GM18526 (cell line): ENCODE results near the gene BRI3.

ENCODE experiments used
- POLR2A ChIP-seq: IDR thresholded peaks from 3 replicates; pipeline ENCODE4 v1.6.1; 2011; ENCODE audit not compliant: insufficient read length; ENCODE audit errors: extremely low read depth

BRI3 gene

DNA sequence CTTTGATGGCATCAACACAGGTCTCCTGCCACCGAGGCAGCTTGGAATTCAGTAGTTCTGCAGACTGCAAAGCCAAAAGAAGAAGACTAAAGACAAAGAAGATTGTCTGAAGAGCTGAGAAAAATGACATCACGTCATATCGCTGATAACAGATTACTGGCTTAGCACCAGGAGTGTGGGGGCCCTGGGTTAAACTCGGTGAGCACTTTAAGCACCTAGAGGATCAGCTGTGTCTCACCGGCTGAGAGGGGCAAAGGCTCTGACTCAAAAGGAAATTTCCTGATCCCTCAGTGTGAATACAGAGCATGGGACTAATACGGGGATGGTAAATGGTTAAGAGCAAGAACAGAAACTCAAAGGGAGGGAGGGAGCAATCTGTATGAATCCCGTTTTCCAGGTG, 30.7 kb downstream of the BRI3 start:
- no peak for TF ChIP-seq POLR2A

DNA sequence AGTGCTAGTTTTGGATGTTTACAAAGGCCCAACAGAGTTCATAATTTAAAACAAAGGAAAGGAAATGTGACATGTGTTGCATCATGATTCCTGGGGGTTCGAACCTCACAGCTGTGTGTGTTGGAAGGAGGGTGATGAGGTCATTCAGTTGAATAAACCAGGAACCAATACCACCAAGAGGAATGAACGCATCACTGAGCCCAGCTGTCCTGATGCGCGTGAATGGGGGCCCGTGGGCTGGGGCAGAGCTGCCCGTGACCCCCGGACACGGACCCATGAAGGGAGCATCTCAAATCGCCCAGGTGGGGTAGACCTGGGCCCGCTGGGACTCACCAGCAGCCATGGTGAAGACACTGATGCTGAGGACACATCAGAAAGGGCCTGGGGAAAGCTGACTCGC, 33.0 kb downstream of the BRI3 start:
- TF ChIP-seq POLR2A = no peak

DNA sequence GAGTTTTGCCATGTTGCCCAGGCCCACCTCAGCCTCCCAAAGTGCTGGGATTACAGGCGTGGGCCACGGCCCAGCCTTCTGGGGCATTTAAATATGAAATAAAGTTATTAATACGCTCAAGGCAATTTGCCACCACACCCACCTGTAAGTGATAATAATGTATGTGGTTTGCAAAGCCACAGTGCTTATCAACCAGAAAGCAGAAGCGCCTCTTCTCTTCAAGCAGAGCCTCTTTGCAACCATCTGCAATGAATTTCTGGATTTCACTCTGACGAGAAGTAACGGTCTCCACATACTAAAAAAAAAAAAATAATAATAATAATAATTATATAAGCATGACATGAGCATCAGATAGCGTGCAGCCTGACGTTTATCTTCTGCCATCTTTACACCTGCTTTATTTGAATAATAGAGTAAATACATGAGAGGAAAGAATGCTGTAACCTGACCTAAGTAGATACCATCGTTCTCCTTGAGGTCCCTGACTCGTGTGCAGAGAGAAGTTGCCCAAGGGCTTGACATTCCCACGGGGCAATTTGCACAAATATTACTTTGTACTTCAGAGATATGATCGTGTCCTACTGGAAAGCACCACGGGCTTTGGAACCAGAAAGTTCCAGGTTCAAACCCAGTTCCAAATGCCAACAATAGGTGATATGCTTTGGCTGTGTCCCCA, 34.0 kb downstream of the BRI3 start:
- TF ChIP-seq POLR2A = no peak

DNA sequence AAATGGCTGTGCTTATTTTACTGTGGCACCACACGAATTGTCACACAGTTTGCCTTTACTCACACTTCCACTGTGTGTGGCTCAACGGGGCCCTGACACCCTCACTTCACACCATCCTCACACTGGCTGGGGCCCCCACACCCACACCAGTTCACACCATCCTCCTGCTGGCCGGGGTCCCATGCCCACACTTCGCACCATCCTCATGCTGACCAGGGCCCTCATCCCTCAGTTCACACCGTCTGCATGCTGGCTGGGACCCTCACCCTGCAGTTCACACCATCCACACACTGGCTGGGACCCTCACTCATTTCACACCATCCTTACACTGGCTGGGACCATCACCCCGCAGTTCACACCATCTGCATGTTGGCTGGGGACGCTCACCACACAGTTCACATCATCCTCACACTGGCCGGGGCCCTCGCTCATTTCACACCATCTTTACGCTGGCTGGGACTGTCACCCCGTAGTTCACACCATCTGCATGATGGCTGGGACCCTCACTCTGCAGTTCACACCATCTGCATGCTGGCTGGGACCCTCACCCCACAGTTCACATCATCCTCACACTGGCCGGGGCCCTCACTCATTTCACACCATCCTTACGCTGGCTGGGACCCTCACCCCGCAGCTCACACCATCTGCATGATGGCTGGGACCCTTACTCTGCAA, 36.0 kb downstream of the BRI3 start:
- no peak for TF ChIP-seq POLR2A

DNA sequence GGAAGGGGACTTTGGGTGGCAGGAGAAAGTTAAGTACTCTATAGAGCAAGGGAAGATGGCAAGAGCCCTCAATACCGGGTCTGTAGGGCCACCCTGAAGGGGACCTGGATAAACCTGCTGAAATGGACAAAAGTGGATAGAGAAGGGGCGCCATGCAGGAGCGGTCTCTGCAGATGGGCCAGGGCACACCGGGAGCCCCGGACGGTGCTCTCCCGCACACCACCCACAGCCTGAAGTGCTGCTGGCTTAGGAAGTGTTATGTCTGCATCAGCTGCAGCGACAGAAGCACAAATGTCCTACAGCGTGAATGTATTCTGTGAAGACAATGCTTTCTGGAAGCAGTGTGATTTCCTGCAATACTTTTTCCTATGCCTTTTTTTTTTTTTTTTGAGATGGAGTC, 37.7 kb downstream of the BRI3 start:
- no peak for TF ChIP-seq POLR2A

DNA sequence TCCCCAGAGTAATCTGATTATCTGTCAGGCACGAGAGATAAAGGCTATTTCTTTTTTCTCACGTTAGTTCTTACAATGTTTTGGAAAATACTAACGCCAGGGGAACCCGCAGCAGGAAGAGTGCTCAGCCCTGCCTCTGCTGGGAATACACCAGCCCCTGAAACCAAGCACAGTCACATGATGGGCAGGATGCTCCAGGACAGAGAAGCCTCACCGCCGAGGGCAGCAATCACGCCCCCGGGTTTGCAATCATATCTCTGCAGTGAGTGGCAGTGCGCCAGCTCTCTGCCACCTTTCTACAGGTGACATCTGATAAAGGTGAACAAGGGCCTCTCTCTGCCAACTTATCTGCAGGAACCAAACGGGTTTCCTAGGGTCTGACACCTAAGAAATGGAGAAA, 39.8 kb downstream of the BRI3 start:
- TF ChIP-seq POLR2A = no peak

DNA sequence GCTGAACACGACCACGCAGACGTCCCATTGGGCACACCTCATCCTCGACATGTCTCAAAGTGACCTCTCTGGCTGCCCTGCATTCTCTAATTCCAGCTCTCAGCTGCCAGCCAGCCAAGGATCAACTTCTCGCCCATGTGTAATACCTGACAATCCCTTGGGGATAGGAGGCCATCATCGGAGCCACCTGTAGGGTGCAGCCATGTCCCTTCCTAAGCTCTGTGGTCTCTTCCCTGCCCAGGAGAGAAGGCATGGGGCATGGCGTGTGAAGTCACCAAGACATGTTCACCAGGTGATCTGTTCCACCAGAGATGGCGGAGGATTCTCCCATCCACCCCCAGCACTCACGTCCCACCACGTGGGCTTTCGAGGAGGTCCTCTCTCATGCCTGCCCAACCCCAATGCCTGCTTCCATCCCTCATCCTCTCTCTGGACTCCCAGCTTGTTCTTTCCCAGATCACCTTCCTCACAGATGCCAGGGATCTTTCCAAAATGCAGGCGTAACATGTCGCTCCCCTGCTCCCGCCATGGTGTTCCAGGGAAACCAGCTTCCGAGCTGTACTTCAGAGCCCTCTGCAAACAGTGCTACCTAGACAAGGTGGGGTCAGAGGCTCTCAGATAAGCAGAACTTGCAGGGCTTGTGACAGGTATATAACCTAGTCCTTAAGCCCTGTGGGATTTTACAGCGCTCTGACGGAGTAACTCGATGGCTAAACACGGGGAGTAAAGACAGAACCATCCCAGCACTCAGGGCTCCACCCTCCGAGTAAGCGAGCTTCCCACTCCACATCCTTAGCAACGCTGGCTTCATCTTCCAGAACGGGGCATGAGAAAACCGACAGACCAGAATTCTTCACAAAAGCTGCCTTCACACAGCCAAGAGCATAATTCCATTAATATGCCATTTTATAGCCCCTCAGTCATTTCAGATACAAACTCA, 41.1 kb downstream of the BRI3 start:
- no peak for TF ChIP-seq POLR2A

DNA sequence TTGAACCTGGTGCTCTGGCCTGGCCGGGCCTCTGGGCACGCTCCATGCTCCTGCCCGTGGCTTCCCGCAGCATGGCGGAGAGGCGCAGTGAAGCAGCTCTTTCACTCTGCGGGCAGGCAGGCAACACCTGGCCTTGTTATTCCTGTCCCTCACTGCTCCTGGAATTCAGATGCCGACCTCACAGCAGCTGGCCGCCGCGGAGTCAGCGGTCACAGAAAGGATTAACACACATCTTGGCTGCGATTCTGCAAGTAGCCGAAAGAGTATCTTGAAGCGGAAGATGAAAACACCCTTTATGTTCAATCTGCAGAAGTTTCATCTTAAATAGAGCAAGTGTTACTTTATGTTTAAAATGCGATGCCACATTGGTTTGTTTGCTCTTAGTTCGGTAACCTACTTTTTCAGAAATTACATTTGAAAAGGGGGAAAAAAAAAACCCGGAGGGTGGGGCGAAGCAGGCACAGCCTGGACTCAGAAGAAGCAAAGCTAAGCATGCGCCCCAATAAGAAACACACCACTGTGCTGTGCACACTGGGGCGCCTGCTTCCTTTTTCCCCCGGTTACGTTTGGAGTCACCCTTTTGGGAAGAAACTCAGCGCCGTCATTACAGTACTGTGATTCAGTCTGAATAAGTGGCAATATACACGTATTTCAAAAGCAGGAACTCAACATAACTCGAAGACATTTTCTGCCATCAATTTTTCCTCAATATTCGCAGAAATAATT, 42.3 kb downstream of the BRI3 start:
- TF ChIP-seq POLR2A = no peak

DNA sequence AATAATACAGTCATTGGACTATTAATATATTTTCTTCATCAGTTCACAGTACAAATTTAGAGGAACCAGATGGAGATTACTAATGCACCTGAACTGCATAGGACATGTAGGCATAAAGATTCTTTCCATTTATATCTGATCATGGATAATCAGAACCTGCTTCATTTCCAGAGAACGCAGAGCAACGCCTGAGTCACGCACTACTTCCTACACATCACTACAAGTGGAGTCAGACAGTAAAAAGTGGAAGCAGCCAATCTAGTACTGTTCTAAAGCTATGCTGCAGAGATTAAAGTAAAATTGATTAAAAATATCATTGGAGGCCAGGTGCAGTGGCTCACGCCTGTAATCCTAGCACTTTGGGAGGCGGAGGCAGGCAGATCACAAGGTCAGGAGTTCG, 43.3 kb downstream of the BRI3 start:
- no peak for TF ChIP-seq POLR2A

DNA sequence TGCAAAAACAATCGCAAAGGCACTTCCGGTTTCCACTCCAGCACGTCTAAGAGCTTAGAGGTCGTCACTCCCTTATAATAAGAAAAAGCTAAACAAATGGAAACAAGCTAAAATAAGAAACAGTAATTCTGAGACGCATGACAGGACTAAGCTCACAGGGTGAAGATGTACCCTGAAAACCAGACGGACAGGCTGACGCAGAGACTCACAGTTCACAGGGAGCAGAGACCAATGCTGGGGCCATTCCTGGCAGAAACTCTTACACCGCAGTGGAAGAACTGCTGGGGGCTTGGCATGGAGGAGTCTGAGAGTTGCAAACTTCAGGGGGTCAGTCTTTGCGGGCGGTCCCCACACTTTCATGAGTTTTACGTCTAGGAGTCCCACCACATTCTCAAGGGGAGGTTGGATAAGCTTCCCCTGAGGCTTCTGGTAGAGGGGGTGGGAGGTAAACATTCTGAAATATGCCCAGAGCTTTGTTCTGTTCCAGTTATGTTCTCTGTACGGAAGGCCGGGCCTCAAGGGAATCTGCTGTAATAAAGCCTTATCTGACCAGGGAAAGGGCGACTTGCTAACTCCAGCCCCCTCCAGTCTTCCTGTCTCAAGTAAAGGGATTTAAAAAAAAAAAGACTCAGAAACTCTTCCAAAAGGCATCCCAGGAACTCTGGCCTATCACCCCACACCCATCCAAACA, 47.8 kb downstream of the BRI3 start:
- no peak for TF ChIP-seq POLR2A

DNA sequence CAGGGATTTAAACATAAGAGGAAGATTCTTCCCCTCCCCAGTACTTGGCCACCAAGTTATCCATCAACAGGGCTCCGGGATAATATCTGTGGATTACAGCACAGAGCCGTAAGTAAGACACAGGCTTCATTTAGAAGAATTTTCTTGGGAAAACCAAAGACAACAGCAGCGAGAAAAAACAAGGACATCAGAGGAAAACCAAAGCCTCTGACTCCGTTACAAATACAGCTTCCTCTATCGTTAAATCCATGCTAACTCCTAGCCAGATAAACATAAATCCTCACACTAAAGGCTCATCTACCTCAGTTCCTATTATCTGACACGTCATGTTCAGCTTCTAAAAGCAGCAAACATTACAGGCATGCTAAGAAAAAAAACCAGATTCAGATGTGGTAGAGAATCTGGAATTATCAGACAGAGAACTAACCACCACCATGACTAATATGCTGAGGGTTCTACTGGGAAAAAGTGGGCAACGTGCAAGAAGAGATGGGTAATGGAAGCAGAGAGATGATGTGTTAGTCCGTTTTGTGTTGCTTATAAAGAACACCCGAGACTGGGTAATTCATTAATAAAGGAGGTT, 48.4 kb downstream of the BRI3 start:
- TF ChIP-seq POLR2A = no peak

DNA sequence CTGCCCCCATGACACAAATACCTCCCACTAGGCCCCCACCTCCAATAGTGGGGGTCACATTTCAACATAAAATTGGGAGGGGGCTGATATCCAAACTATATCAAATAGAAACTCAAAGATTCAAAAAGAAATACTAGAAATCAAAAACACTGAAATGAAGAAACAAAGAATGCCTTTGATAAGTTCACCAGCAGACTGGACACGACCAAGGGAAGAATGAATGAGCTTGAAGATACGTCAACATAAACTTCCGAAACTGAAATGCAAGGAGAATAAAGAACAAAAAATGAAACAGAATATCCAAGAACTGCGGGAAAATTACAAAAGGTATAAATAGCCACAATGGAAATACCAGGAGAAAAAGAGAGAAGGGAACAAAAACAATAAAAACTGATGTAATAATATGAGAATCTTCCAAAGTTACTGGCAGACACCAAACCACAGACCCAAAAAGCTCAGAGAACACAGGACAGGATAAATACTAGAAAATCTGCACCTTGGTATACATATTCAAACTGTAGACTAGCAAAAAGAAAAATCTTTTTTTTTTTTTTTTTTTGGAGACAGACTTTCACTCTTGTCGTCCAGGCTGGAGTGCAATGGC, 49.5 kb downstream of the BRI3 start:
- no peak for TF ChIP-seq POLR2A

DNA sequence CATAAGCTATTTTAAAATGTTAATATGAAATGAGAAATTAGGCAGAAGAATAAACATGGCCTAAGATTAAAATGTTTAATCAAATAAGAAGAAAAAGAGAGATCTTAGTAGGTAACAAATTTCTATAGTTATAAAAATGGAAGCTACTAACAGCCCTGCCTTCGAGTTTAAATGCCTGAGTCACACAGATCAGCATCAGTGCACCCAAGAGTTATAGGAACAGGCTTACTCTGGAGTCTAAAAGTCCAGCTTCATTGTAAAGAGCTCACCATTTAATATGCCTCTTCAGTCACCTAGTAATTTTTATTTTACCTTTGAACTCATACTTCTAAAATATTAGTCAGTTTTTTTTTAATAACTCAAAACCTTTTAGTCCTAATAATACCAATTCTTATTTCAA, 52.6 kb downstream of the BRI3 start:
- no peak for TF ChIP-seq POLR2A

DNA sequence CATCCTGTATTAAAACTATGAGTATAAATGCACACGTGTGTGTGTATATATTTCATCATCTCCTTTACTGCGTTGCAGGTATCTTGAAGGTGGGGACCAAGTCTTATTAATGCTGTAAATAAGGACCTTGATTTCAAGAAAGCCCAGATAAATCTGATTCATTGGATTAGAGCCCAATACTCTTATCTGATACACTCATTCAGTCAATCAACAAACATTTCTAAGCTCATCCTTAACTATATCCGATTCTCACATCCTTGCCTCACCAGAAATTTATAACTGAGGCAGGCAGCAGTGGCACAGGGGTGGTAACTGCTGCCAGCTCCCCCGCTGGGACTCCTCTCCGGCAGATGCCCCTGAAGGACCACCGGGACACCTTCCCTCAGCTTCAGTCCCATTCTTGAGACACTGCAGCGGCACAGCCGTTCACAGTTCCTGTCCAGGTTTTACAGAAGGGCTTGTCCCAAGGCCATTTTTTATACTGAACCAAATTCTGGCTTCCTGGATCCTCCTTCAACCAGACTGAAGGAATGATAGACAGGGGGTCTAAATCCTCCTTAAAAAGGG, 54.0 kb downstream of the BRI3 start:
- TF ChIP-seq POLR2A = no peak
